ENCODE results near the gene AGBL2. TPM values are rescaled to one million over a fixed set of nuclear protein-coding genes. Genes with fewer than 3 reads are reported as not detected.
"Not testable (repeated sequence)": the region's sequence is repeated elsewhere in the genome, so short reads cannot be mapped to it uniquely, and the experiment has no call there.

AGBL2 gene
- total RNA-seq, 1 experiment from 2014 or later: 1.8 TPM

GRCh38 chr11:47667135-47667534 lies 48.0 kb downstream of the AGBL2 start:
- Histone ChIP-seq H3K36me3 (ENCODE audit: low read depth, low read length) (no peaks in the 10 kb centered on the region), H3K4me3 (ENCODE audit: low read length) (no peak overlapping the region), H3K9me3 (ENCODE audit: low read length) (no peaks in the 10 kb centered on the region), H3K27ac (ENCODE audit: low read length) (no peak overlapping the region), H3K4me2 (ENCODE audit: low read length) (no peak overlapping the region), H4K20me1 (ENCODE audit: low read length) (no peaks in the 10 kb centered on the region), H3K27me3 (ENCODE audit: low read length) (no peaks in the 10 kb centered on the region), H3K9ac (ENCODE audit: low read length) (no peak overlapping the region), H3F3A (ENCODE audit: low read length, unreplicated experiment) (no peaks in the 10 kb centered on the region), H2AFZ (ENCODE audit: low read length) (no peak overlapping the region), H3K79me2 (ENCODE audit: low read length) (no peaks in the 10 kb centered on the region), H3K9me2 (replicated peaks; ENCODE audit: low read length) (no peaks in the 10 kb centered on the region), H3K4me1 (ENCODE audit: insufficient read depth, low read length) (peaks cover 6% of the 10 kb centered on the region)
- ChIA-PET CTCF (no interaction called here), POLR2A (ENCODE audit: unreplicated experiment) (no interaction called here)
- no TSS peak for BruUV-seq (replicated peaks)
- ATAC-seq: no peak
- intact Hi-C loops (cut with micrococcal nuclease): no loop called here
- TF ChIP-seq EZH2 (IDR thresholded peaks at IDR 0.05; ENCODE audit: low read length, unreplicated experiment): no peak
- TF ChIP-seq, protein P1, sequence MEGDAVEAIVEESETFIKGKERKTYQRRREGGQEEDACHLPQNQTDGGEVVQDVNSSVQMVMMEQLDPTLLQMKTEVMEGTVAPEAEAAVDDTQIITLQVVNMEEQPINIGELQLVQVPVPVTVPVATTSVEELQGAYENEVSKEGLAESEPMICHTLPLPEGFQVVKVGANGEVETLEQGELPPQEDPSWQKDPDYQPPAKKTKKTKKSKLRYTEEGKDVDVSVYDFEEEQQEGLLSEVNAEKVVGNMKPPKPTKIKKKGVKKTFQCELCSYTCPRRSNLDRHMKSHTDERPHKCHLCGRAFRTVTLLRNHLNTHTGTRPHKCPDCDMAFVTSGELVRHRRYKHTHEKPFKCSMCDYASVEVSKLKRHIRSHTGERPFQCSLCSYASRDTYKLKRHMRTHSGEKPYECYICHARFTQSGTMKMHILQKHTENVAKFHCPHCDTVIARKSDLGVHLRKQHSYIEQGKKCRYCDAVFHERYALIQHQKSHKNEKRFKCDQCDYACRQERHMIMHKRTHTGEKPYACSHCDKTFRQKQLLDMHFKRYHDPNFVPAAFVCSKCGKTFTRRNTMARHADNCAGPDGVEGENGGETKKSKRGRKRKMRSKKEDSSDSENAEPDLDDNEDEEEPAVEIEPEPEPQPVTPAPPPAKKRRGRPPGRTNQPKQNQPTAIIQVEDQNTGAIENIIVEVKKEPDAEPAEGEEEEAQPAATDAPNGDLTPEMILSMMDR (conservative IDR thresholded peaks at IDR 0.05; ENCODE audit: low read depth, low read length): no peak
- TF ChIP-seq EZH2phosphoT487 (IDR thresholded peaks at IDR 0.05; ENCODE audit: borderline replicate concordance, low read length): no peak
- DNase-seq: no peak

DNA sequence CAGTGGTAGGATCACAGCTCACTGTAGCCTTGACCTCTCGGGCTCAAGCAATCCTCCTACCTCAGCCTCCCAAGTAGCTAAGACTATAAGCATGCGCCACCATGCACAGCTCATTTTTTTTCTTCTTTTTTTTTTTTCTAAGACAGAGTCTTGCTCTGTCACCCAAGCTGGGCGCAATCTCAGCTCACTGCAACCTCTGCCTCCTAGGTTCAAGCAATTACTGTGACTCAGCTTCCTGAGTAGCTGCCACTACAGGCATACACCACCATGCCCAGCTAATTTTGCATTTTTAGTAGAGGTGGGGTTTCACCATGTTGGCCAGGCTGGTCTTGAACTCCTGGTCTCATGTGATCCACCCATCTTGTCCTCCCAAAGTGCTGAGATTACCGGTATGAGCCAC lies 50.2 kb downstream of the AGBL2 start:
- H3K4me1 ChIP-seq (ENCODE audit: insufficient read depth, low read length); H3K27ac ChIP-seq (ENCODE audit: low read length); BruUV-seq (replicated peaks); H3K4me3 ChIP-seq (ENCODE audit: low read length); DNase-seq; H3K9ac ChIP-seq (ENCODE audit: low read length); H2AFZ ChIP-seq (ENCODE audit: low read length); H3K4me2 ChIP-seq (ENCODE audit: low read length); H3F3A ChIP-seq (ENCODE audit: low read length, unreplicated experiment); H4K20me1 ChIP-seq (ENCODE audit: low read length); H3K9me2 ChIP-seq (replicated peaks; ENCODE audit: low read length); H3K27me3 ChIP-seq (ENCODE audit: low read length); H3K79me2 ChIP-seq (ENCODE audit: low read length); H3K9me3 ChIP-seq (ENCODE audit: low read length); H3K36me3 ChIP-seq (ENCODE audit: low read depth, low read length); intact Hi-C loops (cut with micrococcal nuclease): not testable (repeated sequence)
- ATAC-seq: peak; percentile 23; the same call in 1 of the 2 replicates
- ChIA-PET CTCF (interaction anchor here (0.7 kb wide), 1 partner anchor 45 kb away, joined by 3 read pairs; no protein-coding TSS in a partner anchor), POLR2A (ENCODE audit: unreplicated experiment) (interaction anchor here (0.7 kb wide), 1 partner anchor 403 kb away, joined by 5 read pairs; no protein-coding TSS in a partner anchor)

DNA sequence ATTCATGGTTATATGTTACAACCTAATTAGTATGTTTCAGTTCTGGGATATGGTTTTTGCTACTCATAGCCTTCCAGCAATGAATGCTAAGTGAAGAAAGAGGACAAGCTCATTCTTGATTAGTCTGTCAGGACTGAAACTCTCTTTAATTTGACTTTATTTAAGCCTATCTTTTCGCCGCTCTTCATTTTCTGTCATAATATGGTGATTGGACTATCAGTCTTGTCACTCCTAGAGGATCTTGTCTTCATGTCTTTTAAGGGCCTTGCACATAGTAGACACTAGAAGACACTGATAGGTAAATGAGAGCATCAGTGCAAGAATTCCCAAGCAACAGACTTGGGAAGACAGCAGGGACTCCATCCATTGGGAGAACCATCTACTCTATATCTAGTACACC lies 53.9 kb downstream of the AGBL2 start:
- ATAC-seq: no peak
- no peak overlapping the region for H3K4me3 ChIP-seq (ENCODE audit: low read length)
- no TSS peak for BruUV-seq (replicated peaks)
- CTCF ChIA-PET: no interaction called here
- H3K9me2 ChIP-seq (replicated peaks; ENCODE audit: low read length): no peaks in the 10 kb centered on the region
- no peaks in the 10 kb centered on the region for H3K27me3 ChIP-seq (ENCODE audit: low read length)
- no peak overlapping the region for H2AFZ ChIP-seq (ENCODE audit: low read length)
- H3K9me3 ChIP-seq (ENCODE audit: low read length): no peaks in the 10 kb centered on the region
- intact Hi-C loops (cut with micrococcal nuclease): no loop called here
- no peaks in the 10 kb centered on the region for H3K36me3 ChIP-seq (ENCODE audit: low read depth, low read length)
- H3K9ac ChIP-seq (ENCODE audit: low read length): no peak overlapping the region
- H3F3A ChIP-seq (ENCODE audit: low read length, unreplicated experiment): no peaks in the 10 kb centered on the region
- no peaks in the 10 kb centered on the region for H3K79me2 ChIP-seq (ENCODE audit: low read length)
- no peaks in the 10 kb centered on the region for H4K20me1 ChIP-seq (ENCODE audit: low read length)
- TF ChIP-seq, protein P1 (conservative IDR thresholded peaks at IDR 0.05; ENCODE audit: low read depth, low read length): no peak
- TF ChIP-seq EZH2phosphoT487 (IDR thresholded peaks at IDR 0.05; ENCODE audit: borderline replicate concordance, low read length) (no peak), EZH2 (IDR thresholded peaks at IDR 0.05; ENCODE audit: low read length, unreplicated experiment) (no peak)
- POLR2A ChIA-PET (ENCODE audit: unreplicated experiment): interaction anchor here (0.7 kb wide), 1 partner anchor 182 kb away, joined by 4 read pairs; no protein-coding TSS in a partner anchor
- peaks cover 6% of the 10 kb centered on the region for H3K4me1 ChIP-seq (ENCODE audit: insufficient read depth, low read length)
- no peak overlapping the region for H3K27ac ChIP-seq (ENCODE audit: low read length)
- no peak overlapping the region for H3K4me2 ChIP-seq (ENCODE audit: low read length)
- no peak for DNase-seq
